GM21717 (cell line): ENCODE data around the gene FBXO22.
A peak's percentile ranks its signal among the peaks of the same experiment; 100 is the strongest.
"Not testable (repeated sequence)": the region's sequence is repeated elsewhere in the genome, so short reads cannot be mapped to it uniquely, and the experiment has no call there.

ENCODE experiments used
- ATAC-seq: cut with Tn5 transposase; IDR thresholded peaks from one replicate; pipeline ENCODE4 v1.9.1; 2021; ENCODE audit warnings: mild to moderate bottlenecking, moderate library complexity; ENCODE audit not compliant: unreplicated experiment

The FBXO22 gene

GRCh38 chr15:75903331-75904239 lies at the start of gene FBXO22:
Gene FBXO22 (plus strand): TSS chr15:75903878. CDS start chr15:75903964, 86 bp downstream.
- peak; percentile 86 for ATAC-seq

- ATAC-seq: no peak
Measured at GRCh38 chr15:75857886-75858285, 45.8 kb upstream of the FBXO22 start.

- ATAC-seq: no peak
Measured at GRCh38 chr15:75861750-75862402, 41.8 kb upstream of the FBXO22 start.

DNA sequence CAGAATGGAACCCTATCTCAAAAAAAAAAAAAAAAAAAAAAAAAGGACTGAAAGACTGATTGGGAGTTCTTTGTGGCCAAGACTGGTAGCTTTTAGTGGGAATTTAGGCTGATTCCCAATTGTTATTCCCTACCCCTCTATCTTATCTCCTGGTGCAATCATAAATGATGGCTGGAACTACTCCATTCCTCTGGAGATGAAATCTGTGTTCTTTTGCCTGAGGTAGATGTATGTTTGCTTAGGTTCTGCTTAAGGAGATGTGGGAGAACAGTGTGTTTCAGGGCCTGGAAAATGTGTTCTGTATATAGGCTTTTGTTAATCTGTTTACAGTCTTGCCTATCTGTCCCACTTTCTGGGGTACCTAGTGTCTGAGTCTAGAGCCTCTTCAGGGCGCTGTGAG lies 40.9 kb upstream of the FBXO22 start:
- no peak for ATAC-seq

DNA sequence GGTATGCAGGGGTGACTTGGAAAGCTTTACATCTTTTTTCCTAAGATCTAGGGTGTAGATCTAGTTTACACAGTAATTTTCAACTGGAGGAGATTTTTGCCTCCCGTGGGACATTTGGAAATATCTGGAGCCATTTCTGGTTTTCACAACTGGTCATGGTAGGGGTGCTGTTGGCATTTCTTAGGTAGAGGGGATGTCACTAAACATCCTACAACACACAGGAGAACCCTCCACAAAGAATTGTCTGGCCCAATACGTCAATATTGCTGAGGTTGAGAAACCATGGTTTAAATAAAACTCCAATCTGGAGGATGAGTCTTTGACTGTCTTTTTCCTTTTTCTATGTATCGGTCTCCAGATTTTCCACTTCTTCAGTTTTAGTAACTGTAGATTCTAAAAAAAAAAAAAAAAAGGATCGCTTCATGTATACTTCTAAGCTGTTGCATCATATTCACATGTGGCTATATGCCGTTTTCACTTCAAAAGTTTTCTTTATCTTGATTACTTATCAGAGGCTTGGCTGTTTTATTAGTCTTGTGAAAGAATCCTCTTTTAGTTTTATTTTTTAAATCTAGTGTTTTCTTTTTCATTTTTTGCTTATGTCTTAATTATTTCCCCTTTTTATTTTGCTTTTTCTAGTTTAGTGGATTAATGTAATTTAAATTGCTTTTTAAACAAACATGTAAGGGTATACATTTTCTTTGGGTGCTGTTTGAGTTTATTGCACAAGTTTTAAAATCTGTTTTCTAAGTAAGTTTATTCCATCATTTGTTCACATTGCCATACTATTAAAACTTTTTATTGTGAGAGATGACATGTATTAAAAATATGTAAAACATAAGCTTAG lies 39.2 kb upstream of the FBXO22 start:
- ATAC-seq: no peak

DNA sequence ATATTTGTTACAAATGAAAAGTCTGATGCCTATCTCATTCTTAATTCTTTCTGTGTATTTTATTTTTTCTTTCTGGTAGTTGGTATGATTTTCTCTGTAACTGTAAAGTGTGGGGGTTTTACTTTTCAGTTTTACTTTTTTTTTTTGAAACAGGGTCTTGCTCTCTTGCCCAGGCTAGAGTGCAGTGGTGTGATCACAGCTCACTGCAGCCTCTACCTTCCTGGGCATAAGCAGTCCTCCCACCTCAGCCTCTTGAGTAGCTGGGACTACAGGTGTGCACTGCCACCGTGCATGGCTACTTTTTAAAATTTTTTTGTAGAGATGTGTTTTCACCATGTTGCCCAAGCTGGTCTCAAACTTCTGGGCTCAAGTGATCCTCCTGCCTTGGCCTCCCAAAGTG lies 37.6 kb upstream of the FBXO22 start:
- not testable (repeated sequence) for ATAC-seq

DNA sequence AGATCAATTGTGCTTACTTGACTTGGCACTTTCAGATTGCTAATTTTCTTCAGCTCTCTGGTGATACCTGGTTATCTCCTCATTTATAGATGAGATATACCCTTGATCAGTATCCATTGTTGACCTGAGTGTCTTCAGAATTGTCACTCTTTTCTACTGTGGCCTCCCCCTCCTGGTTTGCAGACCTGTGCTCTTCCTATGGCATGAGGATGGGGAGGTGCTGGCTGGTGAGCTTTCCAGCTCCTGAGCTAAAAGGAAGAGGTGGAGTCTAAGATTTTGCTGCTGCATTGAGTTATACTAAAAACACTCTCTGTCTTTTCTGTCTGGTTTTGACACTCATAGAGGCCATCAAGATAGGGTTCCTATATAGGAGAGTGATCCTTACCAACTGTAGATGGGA lies 36.8 kb upstream of the FBXO22 start:
- no peak for ATAC-seq

GRCh38 chr15:75867449-75867848 lies 36.2 kb upstream of the FBXO22 start:
- no peak for ATAC-seq

DNA sequence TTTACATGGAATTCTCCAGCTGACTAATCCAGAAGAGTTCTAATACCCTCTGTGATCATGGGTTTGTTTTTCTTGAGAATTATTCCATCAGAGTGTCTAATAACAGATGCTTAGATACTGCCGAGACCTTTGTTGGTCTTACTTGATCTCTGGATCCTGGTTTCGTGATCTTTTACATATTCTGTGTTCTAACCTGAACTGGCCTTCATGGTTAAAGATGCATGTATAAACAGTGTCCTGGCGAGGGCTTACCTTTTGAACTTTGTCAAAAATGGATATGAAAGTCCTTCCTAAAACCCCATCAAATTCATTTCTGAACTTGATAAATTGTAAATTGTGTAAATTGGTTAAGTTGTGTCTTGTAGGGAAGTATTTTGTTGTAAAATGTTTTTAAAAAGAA lies 35.7 kb upstream of the FBXO22 start:
- ATAC-seq: no peak

DNA sequence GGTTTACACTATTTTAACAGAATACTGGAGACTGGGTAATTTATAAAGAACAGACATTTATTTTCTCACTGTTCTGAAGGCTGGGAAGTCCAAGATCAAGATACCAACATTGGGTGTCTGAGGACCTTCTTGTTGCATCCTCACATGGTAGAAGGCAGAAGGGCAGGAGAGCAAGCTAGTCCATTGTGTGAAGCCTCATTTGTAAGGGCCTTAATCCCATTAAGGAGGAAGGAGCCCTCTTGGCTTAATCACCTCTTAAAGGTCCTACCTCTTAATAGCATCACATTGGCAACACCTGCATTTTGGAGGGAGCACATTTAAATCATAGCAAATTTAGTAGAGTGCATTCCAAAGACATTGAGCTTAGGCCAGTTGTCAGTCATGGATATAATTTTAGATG lies 34.2 kb upstream of the FBXO22 start:
- ATAC-seq: no peak

DNA sequence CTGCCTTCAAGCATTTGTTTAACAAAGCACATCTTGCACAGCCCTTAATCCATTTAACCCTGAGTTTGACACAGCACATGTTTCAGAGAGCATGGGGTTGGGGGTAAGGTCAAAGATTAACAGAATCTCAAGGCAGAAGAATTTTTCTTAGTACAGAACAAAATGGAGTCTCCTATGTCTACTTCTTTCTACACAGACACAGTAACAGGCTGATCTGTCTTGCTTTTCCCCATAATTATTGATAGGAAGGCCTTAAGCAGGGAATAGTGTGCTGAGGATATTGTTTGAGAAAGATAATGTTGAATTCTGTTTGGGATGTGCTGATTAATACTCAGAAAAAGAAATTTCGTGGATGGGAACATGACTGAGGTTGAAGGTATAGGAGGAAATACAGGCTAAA lies 32.1 kb upstream of the FBXO22 start:
- ATAC-seq: not testable (repeated sequence)

GRCh38 chr15:75872403-75872990 lies 31.2 kb upstream of the FBXO22 start:
- no peak for ATAC-seq

DNA sequence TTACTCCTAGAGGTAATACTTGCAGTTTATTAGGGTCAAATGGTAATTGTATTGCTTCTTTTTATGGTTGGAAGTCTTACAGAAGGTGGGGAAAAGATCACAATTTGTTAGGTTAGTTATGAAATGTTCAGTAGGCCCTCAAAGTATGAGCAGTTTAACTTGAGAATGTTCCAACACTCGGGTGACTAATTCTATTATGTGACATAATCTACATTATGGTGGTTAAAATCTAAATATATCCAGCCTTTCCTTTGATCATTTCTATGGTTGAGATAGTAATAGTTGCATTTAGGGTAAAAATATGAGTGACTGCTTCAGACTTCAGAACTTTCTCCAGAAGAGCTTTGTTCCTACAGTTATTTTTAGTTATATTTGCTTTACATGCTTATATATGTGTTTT lies 19.6 kb upstream of the FBXO22 start:
- ATAC-seq: no peak

DNA sequence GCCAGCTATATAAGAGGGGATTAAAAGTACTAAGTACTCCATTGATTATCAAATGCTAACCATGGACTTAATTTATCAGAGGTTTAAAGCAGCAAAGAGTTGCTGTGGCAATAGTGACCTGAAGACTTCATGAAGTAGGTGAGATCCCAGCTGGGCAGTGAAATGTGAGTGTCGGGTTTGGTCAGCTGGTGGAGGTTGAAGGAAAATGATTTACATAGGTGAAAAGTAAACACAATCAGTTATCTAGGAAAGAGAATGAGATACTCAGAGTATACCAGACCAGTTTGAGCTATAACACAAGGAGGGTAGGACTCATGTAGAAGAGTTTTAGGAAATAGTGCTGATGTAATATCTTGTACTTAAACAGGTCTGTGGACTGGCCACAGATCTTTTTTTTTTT lies 16.5 kb upstream of the FBXO22 start:
- no peak for ATAC-seq

GRCh38 chr15:75891895-75892294 lies 11.8 kb upstream of the FBXO22 start:
- ATAC-seq: no peak

DNA sequence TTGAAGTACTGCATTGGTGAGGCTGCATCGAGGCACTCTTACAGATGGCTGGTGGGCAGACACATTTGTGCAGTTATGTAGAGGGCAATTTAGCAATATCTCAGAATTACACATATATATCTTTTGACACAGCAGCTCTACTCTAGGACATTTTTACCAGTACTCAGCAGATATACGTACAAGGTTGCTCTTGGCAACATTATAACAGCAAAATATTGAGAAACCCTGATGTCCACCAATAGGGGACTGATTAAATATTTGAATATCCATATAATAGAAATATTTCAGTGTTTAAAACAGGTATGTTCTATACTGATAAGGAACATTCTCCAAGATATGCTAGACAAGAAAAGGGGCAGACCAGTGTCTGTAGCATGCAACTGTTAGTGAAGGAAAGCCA lies 7.9 kb upstream of the FBXO22 start:
- ATAC-seq: no peak

DNA sequence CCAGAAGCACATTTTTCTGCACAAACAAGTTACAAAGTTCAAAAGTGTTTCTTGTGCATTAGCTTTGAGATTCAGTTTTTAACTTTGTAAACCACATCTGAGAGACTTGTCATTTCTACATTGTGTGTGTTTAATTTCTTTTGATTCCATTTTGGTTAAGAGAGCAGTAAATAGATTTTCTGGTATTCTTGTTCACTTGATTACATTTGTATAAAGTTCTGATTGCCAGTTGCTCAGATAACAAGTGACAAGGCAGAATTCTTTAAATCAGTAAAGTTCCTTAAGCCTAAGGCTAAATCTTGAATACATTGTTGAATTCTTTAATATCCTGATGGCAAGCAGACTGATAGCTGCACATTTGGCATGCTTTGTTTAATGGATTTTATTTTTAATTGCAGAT lies 3.1 kb upstream of the FBXO22 start:
- no peak for ATAC-seq

GRCh38 chr15:75902129-75902557 lies 1.5 kb upstream of the FBXO22 start:
- no peak for ATAC-seq

DNA sequence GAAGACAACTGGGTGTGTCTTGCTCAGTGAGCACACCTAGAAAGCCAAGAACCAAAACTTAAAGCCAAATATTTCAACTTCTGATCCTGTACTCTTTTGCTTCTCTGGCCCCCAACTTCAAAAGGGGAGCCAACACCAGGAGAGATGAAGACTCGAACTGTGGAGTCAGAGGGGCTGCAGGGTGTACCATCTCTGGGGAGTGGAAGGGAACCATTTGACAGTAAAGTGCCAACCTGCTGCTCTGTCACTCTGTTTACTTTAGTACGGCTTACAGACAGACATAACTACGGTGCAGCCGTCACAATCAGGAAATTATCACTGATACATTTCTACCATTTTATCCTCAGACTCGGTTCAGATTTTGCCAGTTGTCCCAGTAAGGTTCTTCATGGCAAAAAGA lies 1.6 kb downstream of the FBXO22 start:
- no peak for ATAC-seq

- not testable (repeated sequence) for ATAC-seq
Measured at GRCh38 chr15:75910355-75910754, 6.7 kb downstream of the FBXO22 start.

DNA sequence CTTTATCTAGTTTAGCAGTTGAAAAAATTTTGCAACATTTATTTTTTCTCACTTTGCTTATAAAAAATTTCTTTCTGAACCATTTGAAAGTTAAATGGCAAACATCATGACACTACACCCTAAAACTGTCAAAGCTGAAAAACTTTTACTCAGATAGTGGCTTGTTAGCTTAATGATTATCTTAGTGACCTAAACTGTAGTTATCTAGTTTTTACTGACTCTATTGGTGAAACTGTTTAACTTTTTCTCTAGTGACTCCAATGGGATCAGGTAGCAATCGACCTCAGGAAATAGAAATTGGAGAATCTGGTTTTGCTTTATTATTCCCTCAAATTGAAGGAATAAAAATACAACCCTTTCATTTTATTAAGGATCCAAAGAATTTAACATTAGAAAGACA lies 13.3 kb downstream of the FBXO22 start:
- no peak for ATAC-seq
